T-helper 1 cell (primary cell): ENCODE data around the gene MAN1C1.

Experiments used
- DNase-seq, 5 donors: peaks; one replicate each; pipeline ENCODE4 v3.0.0-alpha.2; 2012 to 2020

The MAN1C1 gene

GRCh38 chr1:25614501-25615171 lies 2.0 kb upstream of the MAN1C1 start:
- DNase-seq, result no peak

- no peak for DNase-seq
Measured at GRCh38 chr1:25615172-25615541, 1.4 kb upstream of the MAN1C1 start.

- no peak for DNase-seq
Measured at GRCh38 chr1:25615563-25616094, 962 bp upstream of the MAN1C1 start.

- DNase-seq, result peak in 2 of 5 donors; percentile 15 to 18
Measured at GRCh38 chr1:25616987-25617624, 515 bp downstream of the MAN1C1 start.

GRCh38 chr1:25617625-25618432 lies 1.2 kb downstream of the MAN1C1 start:
- DNase-seq, result no peak

- no peak for DNase-seq
Measured at GRCh38 chr1:25618433-25618808, 1.8 kb downstream of the MAN1C1 start.

- DNase-seq, result peak in 2 of 5 donors; percentile 27 to 42
Measured at GRCh38 chr1:25619101-25619890, 2.7 kb downstream of the MAN1C1 start.

- DNase-seq, result peak in 1 of 5 donors; percentile 56
Measured at GRCh38 chr1:25620211-25620610, 3.6 kb downstream of the MAN1C1 start.

GRCh38 chr1:25620701-25621350 lies 4.2 kb downstream of the MAN1C1 start:
- DNase-seq, result no peak

- no peak for DNase-seq
Measured at GRCh38 chr1:25621876-25622275, 5.3 kb downstream of the MAN1C1 start.

GRCh38 chr1:25622531-25622930 lies 5.9 kb downstream of the MAN1C1 start:
- no peak for DNase-seq

- no peak for DNase-seq
Measured at GRCh38 chr1:25623007-25623406, 6.4 kb downstream of the MAN1C1 start.

- no peak for DNase-seq
Measured at GRCh38 chr1:25623731-25624130, 7.1 kb downstream of the MAN1C1 start.

GRCh38 chr1:25624156-25624555 lies 7.6 kb downstream of the MAN1C1 start:
- DNase-seq, result peak in 1 of 5 donors; percentile 74

GRCh38 chr1:25624604-25625003 lies 8.0 kb downstream of the MAN1C1 start:
- no peak for DNase-seq

GRCh38 chr1:25626018-25626417 lies 9.4 kb downstream of the MAN1C1 start:
- DNase-seq, result no peak

- no peak for DNase-seq
Measured at GRCh38 chr1:25628741-25629421, 12.3 kb downstream of the MAN1C1 start.

GRCh38 chr1:25629836-25630235 lies 13.2 kb downstream of the MAN1C1 start:
- DNase-seq, result no peak

GRCh38 chr1:25631750-25632485 lies 15.3 kb downstream of the MAN1C1 start:
- DNase-seq, result peak in 1 of 5 donors; percentile 55

- no peak for DNase-seq
Measured at GRCh38 chr1:25634066-25634465, 17.5 kb downstream of the MAN1C1 start.

- DNase-seq, result no peak
Measured at GRCh38 chr1:25634896-25635295, 18.3 kb downstream of the MAN1C1 start.
